ENCODE results near the gene PAPOLA. TPM values are rescaled to one million over a fixed set of nuclear protein-coding genes. Genes with fewer than 3 reads are reported as not detected.

The PAPOLA gene
- total RNA-seq, 1 experiment from 2014 or later: 223 TPM

DNA sequence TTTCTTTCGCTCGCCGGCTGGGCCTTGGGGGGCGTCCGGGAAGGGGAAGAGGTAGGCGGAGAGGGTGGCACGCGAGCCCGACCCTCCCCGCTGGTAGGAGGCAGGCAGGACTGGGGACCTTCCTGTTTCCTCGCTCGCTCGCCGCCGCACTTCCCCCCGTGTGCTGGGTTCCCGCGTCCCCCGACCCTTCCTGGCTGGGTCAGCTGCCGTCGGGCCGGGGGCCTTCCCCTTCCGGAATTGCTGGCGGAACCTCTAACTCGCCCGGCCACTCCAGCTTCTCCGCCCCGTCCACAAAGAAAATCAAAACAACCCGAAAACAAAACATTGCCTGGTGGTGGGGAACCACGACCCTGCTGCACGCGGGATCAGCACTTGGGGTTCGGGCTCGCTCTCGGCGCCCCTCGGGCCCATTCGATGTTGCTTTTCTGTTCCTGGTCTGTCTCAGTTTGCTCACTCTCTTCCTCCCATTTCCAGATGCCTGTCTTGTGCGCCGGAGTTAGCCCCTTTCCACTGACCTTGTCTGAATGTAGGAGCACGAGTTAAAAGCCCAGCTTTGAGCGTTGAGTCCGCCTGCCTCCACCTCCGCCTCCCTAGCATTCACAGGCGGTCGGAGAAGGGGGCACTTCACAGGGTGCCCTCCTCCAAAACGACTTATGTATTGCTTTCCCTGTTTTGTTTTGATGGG, 581 bp downstream of the PAPOLA start:
- CTCF ChIA-PET: no interaction called here
- TF ChIP-seq ELF1 (IDR thresholded peaks at IDR 0.05; ENCODE audit: borderline replicate concordance, low read depth) (no peak), POLR2A (IDR thresholded peaks at IDR 0.05; ENCODE audit: borderline replicate concordance, extremely low read depth, insufficient read depth, insufficient read length) (no peak), CEBPB (IDR thresholded peaks at IDR 0.05; ENCODE audit: low read depth) (no peak), SIN3A (IDR thresholded peaks at IDR 0.05; ENCODE audit: low read depth) (no peak), YY1 (IDR thresholded peaks at IDR 0.05; ENCODE audit: extremely low read depth, insufficient replicate concordance, low read depth, low read length) (no peak), TCF7L2 (IDR thresholded peaks at IDR 0.05; ENCODE audit: borderline replicate concordance, extremely low read depth, insufficient read depth, insufficient read length) (no peak), CBX3 (IDR thresholded peaks at IDR 0.05; ENCODE audit: low read depth) (no peak), EGR1 (IDR thresholded peaks at IDR 0.05; ENCODE audit: low read depth) (no peak), EZH2phosphoT487 (IDR thresholded peaks at IDR 0.05; ENCODE audit: borderline replicate concordance) (no peak), RAD21 (IDR thresholded peaks at IDR 0.05; ENCODE audit: low read depth) (no peak), ZFX (IDR thresholded peaks at IDR 0.05) (peak; percentile 36; the same call in 1 of the 2 replicates), POLR2AphosphoS5 (IDR thresholded peaks at IDR 0.05; ENCODE audit: low read depth, low read length) (no peak), SRF (IDR thresholded peaks at IDR 0.05; ENCODE audit: low read depth) (no peak), SP1 (IDR thresholded peaks at IDR 0.05; ENCODE audit: low read depth) (no peak)
- TF ChIP-seq, protein P1, sequence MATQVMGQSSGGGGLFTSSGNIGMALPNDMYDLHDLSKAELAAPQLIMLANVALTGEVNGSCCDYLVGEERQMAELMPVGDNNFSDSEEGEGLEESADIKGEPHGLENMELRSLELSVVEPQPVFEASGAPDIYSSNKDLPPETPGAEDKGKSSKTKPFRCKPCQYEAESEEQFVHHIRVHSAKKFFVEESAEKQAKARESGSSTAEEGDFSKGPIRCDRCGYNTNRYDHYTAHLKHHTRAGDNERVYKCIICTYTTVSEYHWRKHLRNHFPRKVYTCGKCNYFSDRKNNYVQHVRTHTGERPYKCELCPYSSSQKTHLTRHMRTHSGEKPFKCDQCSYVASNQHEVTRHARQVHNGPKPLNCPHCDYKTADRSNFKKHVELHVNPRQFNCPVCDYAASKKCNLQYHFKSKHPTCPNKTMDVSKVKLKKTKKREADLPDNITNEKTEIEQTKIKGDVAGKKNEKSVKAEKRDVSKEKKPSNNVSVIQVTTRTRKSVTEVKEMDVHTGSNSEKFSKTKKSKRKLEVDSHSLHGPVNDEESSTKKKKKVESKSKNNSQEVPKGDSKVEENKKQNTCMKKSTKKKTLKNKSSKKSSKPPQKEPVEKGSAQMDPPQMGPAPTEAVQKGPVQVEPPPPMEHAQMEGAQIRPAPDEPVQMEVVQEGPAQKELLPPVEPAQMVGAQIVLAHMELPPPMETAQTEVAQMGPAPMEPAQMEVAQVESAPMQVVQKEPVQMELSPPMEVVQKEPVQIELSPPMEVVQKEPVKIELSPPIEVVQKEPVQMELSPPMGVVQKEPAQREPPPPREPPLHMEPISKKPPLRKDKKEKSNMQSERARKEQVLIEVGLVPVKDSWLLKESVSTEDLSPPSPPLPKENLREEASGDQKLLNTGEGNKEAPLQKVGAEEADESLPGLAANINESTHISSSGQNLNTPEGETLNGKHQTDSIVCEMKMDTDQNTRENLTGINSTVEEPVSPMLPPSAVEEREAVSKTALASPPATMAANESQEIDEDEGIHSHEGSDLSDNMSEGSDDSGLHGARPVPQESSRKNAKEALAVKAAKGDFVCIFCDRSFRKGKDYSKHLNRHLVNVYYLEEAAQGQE (IDR thresholded peaks at IDR 0.05; ENCODE audit: low read depth): no peak
- TF ChIP-seq, protein P2, sequence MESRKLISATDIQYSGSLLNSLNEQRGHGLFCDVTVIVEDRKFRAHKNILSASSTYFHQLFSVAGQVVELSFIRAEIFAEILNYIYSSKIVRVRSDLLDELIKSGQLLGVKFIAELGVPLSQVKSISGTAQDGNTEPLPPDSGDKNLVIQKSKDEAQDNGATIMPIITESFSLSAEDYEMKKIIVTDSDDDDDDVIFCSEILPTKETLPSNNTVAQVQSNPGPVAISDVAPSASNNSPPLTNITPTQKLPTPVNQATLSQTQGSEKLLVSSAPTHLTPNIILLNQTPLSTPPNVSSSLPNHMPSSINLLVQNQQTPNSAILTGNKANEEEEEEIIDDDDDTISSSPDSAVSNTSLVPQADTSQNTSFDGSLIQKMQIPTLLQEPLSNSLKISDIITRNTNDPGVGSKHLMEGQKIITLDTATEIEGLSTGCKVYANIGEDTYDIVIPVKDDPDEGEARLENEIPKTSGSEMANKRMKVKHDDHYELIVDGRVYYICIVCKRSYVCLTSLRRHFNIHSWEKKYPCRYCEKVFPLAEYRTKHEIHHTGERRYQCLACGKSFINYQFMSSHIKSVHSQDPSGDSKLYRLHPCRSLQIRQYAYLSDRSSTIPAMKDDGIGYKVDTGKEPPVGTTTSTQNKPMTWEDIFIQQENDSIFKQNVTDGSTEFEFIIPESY (IDR thresholded peaks at IDR 0.05; ENCODE audit: extremely low read depth, insufficient replicate concordance, low read length): peak; percentile 3
- no TSS peak for BruUV-seq (replicated peaks)
- intact Hi-C loops (cut with micrococcal nuclease): loop anchor here (2.0 to 10.0 kb wide), 2 partner anchors 32 to 138 kb away; partner anchors contain the start of genes ATG2B and GSKIP
- peaks cover 66% of the 10 kb centered on the region for H3K79me2 ChIP-seq (ENCODE audit: insufficient read depth, low read length)
- peak overlapping the region; percentile 91 for H3K4me2 ChIP-seq (ENCODE audit: low read length)
- RAD21 ChIA-PET (ENCODE audit: low non-redundant PET in 1 of 2, low total read pairs in 2 of 2, uncharacterized antibody in 2 of 2, unreplicated experiment in 2 of 2): no interaction called here
- DNase-seq (ENCODE audit: low read depth, low spot score) (no peak), ATAC-seq (peak; percentile 51)
- H2AFZ ChIP-seq (ENCODE audit: low read depth, low read length, poor library complexity, severe bottlenecking): no peak overlapping the region
- peaks cover 20% of the 10 kb centered on the region; the same call in 1 of the 2 replicates for H4K20me1 ChIP-seq (ENCODE audit: insufficient read depth)
- H3K9me2 ChIP-seq (ENCODE audit: insufficient read depth): no peaks in the 10 kb centered on the region
- POLR2A ChIA-PET: no interaction called here
- H3K27ac ChIP-seq (ENCODE audit: low read depth, low read length): peak overlapping the region; percentile 83
- H3K4me1 ChIP-seq (ENCODE audit: control insufficient read depth in 1 of 2, insufficient read depth in 2 of 2, low read length in 2 of 2): peaks cover 13 to 33% of the 10 kb centered on the region in 2 experiments
- peak overlapping the region; percentile 70 to 97 for H3K4me3 ChIP-seq (replicated peaks in 1 of 2; ENCODE audit: low read depth in 1 of 2, low read length in 2 of 2)
- H3K9me3 ChIP-seq (ENCODE audit: control insufficient read depth in 1 of 2, insufficient read depth in 1 of 2, low read depth in 1 of 2, low read length in 2 of 2): no peaks in the 10 kb centered on the region
- no peaks in the 10 kb centered on the region for H3K27me3 ChIP-seq (ENCODE audit: insufficient read depth, low read length)
- H3K9ac ChIP-seq (ENCODE audit: low read length): peak overlapping the region; percentile 94
- no peaks in the 10 kb centered on the region for H3K36me3 ChIP-seq (ENCODE audit: control insufficient read depth in 1 of 2, insufficient read depth in 2 of 2, low read length in 2 of 2)

All from HCT116 (cell line).